GM18526 (cell line): Measurements from ENCODE around the gene USP48.

Experiments used
- POLR2A ChIP-seq: IDR thresholded peaks from 3 replicates; pipeline ENCODE4 v1.6.1; 2011; ENCODE audit not compliant: insufficient read length; ENCODE audit errors: extremely low read depth

The USP48 gene

DNA sequence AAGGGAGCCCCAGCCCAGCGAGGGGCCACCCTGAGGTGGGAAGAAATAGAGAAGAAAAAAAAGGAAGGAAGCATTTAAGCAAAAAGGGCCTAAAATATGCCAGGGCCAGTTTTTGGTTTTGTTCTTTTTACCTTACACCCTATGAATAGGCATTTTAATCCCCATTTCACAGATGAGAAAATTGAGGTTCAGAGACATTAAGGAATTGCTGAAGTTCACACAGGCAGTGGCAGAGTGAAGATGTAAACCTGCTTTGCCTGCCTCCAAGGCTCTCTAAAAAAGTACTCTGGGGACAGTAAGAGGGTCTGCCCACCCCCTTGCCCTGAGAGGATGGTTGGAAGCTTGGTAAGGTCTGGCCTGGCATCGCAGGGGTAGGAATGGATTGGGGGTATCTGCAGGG lies 133.6 kb downstream of the USP48 start:
- no peak for TF ChIP-seq POLR2A

- no peak for TF ChIP-seq POLR2A
Measured at GRCh38 chr1:21648791-21649190, 134.2 kb downstream of the USP48 start.

DNA sequence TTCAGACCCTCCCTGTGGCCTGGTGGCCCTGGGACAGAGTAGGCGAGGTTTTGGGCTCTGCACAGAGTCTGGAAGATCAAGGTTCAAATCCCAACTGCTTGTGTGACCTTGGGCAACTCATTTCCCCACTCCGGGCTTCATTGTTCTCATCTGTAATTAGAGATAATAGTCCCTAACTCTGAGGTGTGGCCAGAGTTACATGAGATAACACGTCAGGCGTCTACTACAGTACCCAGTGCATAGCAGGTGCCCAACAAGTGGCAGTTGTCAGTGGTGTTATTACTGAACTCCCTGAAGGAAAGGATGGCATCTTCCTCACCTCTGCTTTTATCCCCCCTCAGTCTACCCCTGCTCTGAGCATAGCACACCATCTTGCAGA lies 134.6 kb downstream of the USP48 start:
- TF ChIP-seq POLR2A, result no peak

DNA sequence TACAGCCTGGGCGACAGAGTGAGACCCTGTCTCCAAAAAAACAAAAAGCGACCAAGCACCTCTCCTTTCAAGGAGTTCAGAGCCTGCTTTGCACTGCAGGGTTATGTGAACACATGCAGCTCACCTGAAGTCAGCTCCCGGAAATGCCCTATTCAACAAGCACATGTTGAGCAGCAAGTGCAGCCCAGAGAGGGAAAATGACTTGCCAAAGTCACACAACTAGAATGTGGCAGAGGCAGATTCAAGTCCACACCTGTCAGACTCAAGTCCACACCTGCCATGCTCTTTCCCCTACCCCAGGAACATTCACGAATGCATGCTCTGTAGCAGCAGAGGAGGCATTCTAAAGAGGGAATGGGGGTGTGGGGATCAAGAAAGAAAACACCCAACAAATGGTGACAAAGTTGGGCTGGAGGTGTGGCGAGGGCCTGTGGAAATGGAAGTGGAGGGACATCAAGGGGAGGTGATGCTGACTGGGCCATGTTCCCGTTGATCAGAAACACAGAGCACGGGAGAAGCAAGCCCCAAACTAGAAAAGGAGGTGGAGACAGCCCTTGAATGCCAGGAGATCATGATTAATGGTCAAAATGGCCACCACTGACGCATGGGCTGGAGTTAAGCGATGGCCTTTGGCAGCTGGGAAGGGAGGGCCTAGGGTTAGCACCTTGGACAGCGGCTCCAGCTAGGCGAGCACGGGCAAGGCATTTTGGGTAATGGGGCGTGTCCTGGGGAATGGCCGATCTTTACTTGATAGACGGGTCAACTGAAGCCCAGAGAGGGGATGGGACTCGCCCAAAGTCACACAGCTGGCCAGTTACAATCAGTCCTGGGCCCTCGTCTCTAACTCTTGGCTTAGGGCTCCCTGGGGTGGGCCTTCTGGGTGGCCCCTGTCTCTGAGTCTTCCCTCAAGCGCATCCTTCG lies 135.3 kb downstream of the USP48 start:
- TF ChIP-seq POLR2A, result no peak

- no peak for TF ChIP-seq POLR2A
Measured at GRCh38 chr1:21645550-21645949, 137.4 kb downstream of the USP48 start.

DNA sequence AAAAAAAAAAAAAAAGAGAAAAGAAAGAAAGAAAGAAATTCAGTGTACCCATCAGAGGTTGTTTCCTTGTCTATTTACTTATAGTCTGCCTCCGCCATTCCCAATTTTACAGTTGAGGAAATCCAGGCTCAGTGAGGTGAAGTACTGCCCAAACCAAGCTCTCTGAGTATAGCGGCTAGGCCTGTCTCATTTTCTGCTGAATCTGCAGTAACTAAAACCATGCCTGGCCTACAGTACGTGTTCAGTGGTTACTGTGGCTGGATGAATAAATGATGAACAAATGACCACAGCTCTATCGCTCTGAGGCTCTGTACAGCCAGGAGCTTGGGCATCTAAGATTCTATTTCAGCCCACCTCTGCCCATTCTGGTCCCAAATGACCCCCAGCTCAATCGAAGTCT lies 138.0 kb downstream of the USP48 start:
- TF ChIP-seq POLR2A, result no peak

DNA sequence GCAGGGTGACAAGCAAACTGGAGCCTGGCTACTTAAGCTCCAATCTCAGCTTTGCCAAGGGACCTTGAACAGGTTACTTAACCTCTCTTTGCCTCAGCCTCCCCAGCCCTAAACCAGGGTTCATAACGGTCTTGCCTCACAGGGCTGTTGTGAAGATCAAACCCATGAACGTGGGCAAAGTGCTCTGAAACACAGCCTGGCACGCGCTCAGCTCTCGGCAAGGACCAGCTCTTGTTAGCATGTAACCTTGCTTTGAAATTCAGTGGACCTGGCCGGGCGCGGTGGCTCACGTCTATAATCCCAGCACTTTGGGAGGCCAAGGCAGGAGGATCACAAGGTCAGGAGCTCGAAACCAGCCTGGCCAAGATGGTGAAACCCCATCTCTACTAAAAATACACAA lies 138.6 kb downstream of the USP48 start:
- no peak for TF ChIP-seq POLR2A

- no peak for TF ChIP-seq POLR2A
Measured at GRCh38 chr1:21643624-21644023, 139.3 kb downstream of the USP48 start.

- no peak for TF ChIP-seq POLR2A
Measured at GRCh38 chr1:21641967-21642739, 140.8 kb downstream of the USP48 start.

DNA sequence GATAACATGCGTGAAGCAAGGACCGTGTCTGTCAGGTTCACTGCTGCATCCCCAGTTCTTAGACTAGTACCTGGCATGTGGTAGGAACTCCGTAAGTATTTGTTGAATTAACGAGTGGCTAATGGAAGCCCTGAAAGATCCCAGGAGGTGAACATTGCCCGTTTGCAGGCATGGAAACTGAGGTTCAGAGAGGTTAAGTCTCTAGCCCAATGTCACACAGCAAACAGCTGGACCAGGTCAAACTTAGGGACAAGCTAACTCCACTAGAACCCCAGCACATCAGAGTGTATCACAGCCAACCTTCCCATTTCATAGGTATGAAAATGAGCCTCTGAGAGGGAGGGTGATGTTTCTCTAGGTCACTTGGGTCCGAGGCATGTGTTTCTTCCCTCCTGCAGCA lies 141.4 kb downstream of the USP48 start:
- no peak for TF ChIP-seq POLR2A

GRCh38 chr1:21641076-21641475 lies 141.9 kb downstream of the USP48 start:
- TF ChIP-seq POLR2A, result no peak

- no peak for TF ChIP-seq POLR2A
Measured at GRCh38 chr1:21640653-21641052, 142.3 kb downstream of the USP48 start.

GRCh38 chr1:21639594-21640041 lies 143.3 kb downstream of the USP48 start:
- TF ChIP-seq POLR2A, result no peak

- TF ChIP-seq POLR2A, result no peak
Measured at GRCh38 chr1:21638531-21639341, 144.2 kb downstream of the USP48 start.

DNA sequence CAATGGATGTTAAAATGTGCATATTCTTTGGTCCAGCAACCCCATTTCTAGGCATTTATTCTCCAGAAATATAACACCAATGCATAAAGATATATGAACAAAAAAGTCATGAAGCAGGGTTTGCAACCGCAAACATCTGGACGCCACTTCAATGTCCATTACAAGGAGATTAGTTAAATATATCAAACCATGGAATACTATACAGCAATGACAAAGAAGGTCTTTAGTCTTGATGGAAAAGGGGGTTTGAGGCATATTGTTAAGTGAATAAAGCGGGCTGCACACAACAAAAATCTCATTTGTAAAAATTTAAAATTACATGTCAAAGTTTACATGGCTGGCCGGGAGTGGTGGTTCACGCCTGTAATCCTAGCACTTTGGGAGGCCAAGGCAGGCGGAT lies 145.4 kb downstream of the USP48 start:
- no peak for TF ChIP-seq POLR2A
